Neuronal stem cell (in vitro differentiated cells): ENCODE data around the gene CXCR4.

Source experiments
- DNase-seq: peaks from one replicate; pipeline ENCODE4 v3.0.0-alpha.2; 2013; ENCODE audit warnings: low spot score
- H2AFZ ChIP-seq: one replicate; pipeline ENCODE4 v1.6.1; 2013; ENCODE audit warnings: mild to moderate bottlenecking, low read length, inconsistent platforms
- H2AK5ac ChIP-seq: 2 replicates; pipeline ENCODE4 v1.6.1; 2013; ENCODE audit warnings: low read depth, mild to moderate bottlenecking, inconsistent platforms, low read length, moderate library complexity, mixed read lengths
- H2BK120ac ChIP-seq: 2 replicates; pipeline ENCODE4 v1.6.1; 2013; ENCODE audit warnings: low read depth, mild to moderate bottlenecking, inconsistent platforms, low read length, moderate library complexity, mixed read lengths
- H2BK12ac ChIP-seq: one replicate; pipeline ENCODE4 v1.6.1; 2013; ENCODE audit warnings: low read length, inconsistent platforms
- H2BK15ac ChIP-seq: 2 replicates; pipeline ENCODE4 v1.6.1; 2013; ENCODE audit warnings: mild to moderate bottlenecking, low read length, inconsistent platforms, mixed read lengths
- H2BK5ac ChIP-seq: one replicate; pipeline ENCODE4 v1.6.1; 2013; ENCODE audit warnings: inconsistent platforms, mild to moderate bottlenecking, low read length, moderate library complexity
- H3K14ac ChIP-seq: one replicate; pipeline ENCODE4 v1.6.1; 2013; ENCODE audit warnings: low read length, inconsistent platforms
- H3K18ac ChIP-seq: 2 replicates; pipeline ENCODE4 v1.6.1; 2013; ENCODE audit warnings: low read length, inconsistent platforms
- H3K23ac ChIP-seq: 2 replicates; pipeline ENCODE4 v1.6.1; 2013; ENCODE audit warnings: low read depth, mild to moderate bottlenecking, mixed read lengths, low read length, inconsistent platforms; ENCODE audit not compliant: poor library complexity
- H3K27ac ChIP-seq: replicated peaks from 3 replicates; pipeline ENCODE4 v1.5.1; 2013; ENCODE audit warnings: low read length, inconsistent platforms
- H3K27me3 ChIP-seq, 3 experiments: 2 replicates each; pipeline ENCODE4 v1.6.1; 2013; ENCODE audit warnings: low read length in 3 of 3, mild to moderate bottlenecking in 2 of 3, inconsistent platforms in 1 of 3, low read depth in 1 of 3, mixed read lengths in 1 of 3, moderate library complexity in 1 of 3; ENCODE audit not compliant: control insufficient read depth in 3 of 3, insufficient read depth in 3 of 3
- H3K36me3 ChIP-seq, 2 donors: replicated peaks in 1 of 2; 2 replicates each; pipeline ENCODE4 v1.6.1; 2013; ENCODE audit warnings: low read length in 2 of 2; ENCODE audit not compliant: control insufficient read depth in 2 of 2, insufficient read depth in 2 of 2
- H3K4ac ChIP-seq: 2 replicates; pipeline ENCODE4 v1.6.1; 2013; ENCODE audit warnings: inconsistent platforms, mild to moderate bottlenecking, low read length, moderate library complexity
- H3K4me1 ChIP-seq, 2 donors: 1 replicate in 1 of 2; 2 replicates in 1 of 2; pipeline ENCODE4 v1.6.1; 2013; ENCODE audit warnings: low read length in 2 of 2, low read depth in 1 of 2; ENCODE audit not compliant: control insufficient read depth in 2 of 2, insufficient read depth in 1 of 2
- H3K4me2 ChIP-seq: one replicate; pipeline ENCODE4 v1.6.1; 2013; ENCODE audit warnings: mild to moderate bottlenecking, low read length, inconsistent platforms; ENCODE audit not compliant: insufficient read depth, poor library complexity, severe bottlenecking
- H3K4me3 ChIP-seq, 2 donors: 2 replicates each; pipeline ENCODE4 v1.5.1; 2013; ENCODE audit warnings: low read length in 2 of 2, mild to moderate bottlenecking in 2 of 2, inconsistent platforms in 1 of 2, moderate library complexity in 1 of 2
- H3K79me1 ChIP-seq: one replicate; pipeline ENCODE4 v1.6.1; 2013; ENCODE audit warnings: low read depth, mild to moderate bottlenecking, inconsistent platforms, low read length, moderate library complexity
- H3K9ac ChIP-seq: one replicate; pipeline ENCODE4 v1.6.1; 2013; ENCODE audit warnings: mild to moderate bottlenecking, low read depth, low read length, inconsistent platforms; ENCODE audit not compliant: poor library complexity
- H3K9me3 ChIP-seq, 2 donors: replicated peaks in 1 of 2; 2 replicates each; pipeline versions ENCODE3 to v1.6.1; 2013; ENCODE audit warnings: low read length in 2 of 2, mild to moderate bottlenecking in 2 of 2, inconsistent platforms in 1 of 2, low read depth in 1 of 2, mixed read lengths in 1 of 2, moderate library complexity in 1 of 2; ENCODE audit not compliant: control insufficient read depth in 2 of 2, insufficient read depth in 1 of 2
- H4K8ac ChIP-seq: one replicate; pipeline ENCODE4 v1.6.1; 2013; ENCODE audit warnings: low read depth, mild to moderate bottlenecking, inconsistent platforms, low read length, moderate library complexity
- H4K91ac ChIP-seq: one replicate; pipeline ENCODE4 v1.6.1; 2013; ENCODE audit warnings: low read length, low read depth, mild to moderate bottlenecking, inconsistent platforms; ENCODE audit not compliant: poor library complexity
- WGBS, 2 donors: extraction: QIAGEN DNeasy Blood & Tissue Kit; methylation state at CpG; one replicate each; pipeline ENCODE4 v1.1.7; 2013; ENCODE audit warnings: missing lambda C conversion rate in 2 of 2, mixed read lengths in 1 of 2; ENCODE audit not compliant: insufficient read length in 2 of 2, insufficient replicate concordance in 1 of 2; ENCODE audit errors: extremely low coverage in 2 of 2; 5-methylcytosine and 5-hydroxymethylcytosine counted together

The CXCR4 gene

GRCh38 chr2:136068581-136069227 lies 49.2 kb downstream of the CXCR4 start:
- Histone ChIP-seq H3K36me3 (no peaks in the 10 kb centered on the region), H4K91ac (no peak overlapping the region), H4K8ac (no peak overlapping the region), H3K27me3 (no peaks in the 10 kb centered on the region), H2AFZ (peak overlapping the region; percentile 43), H2BK5ac (no peak overlapping the region), H3K4me2 (no peak overlapping the region), H3K18ac (no peak overlapping the region), H3K27ac (no peak overlapping the region), H2BK120ac (no peak overlapping the region), H3K14ac (no peak overlapping the region), H3K4me1 (no peaks in the 10 kb centered on the region), H3K4me3 (no peak overlapping the region), H2BK15ac (no peak overlapping the region), H3K4ac (no peak overlapping the region), H2AK5ac (no peak overlapping the region), H3K23ac (no peak overlapping the region), H3K79me1 (no peaks in the 10 kb centered on the region), H3K9me3 (peaks cover 4 to 6% of the 10 kb centered on the region in 2 donors), H3K9ac (no peak overlapping the region), H2BK12ac (no peak overlapping the region)
- no CpG with 5 or more reads among the region's 4 CpGs for whole genome bisulfite sequencing, 2 donors
- no peak for DNase-seq

GRCh38 chr2:136067897-136068580 lies 49.9 kb downstream of the CXCR4 start:
- H2AK5ac ChIP-seq, result no peak overlapping the region
- no peaks in the 10 kb centered on the region for H3K27me3 ChIP-seq
- H2BK120ac ChIP-seq, result no peak overlapping the region
- H3K4me2 ChIP-seq, result no peak overlapping the region
- no peaks in the 10 kb centered on the region for H3K36me3 ChIP-seq
- no peak overlapping the region for H4K91ac ChIP-seq
- H3K9me3 ChIP-seq, result peaks cover under 1 to 3% of the 10 kb centered on the region in 2 donors
- H3K4me1 ChIP-seq, result no peaks in the 10 kb centered on the region
- no peak overlapping the region for H2BK15ac ChIP-seq
- no peak overlapping the region for H3K4ac ChIP-seq
- H2BK12ac ChIP-seq, result no peak overlapping the region
- no peak overlapping the region for H3K23ac ChIP-seq
- H3K4me3 ChIP-seq, result no peak overlapping the region
- H2BK5ac ChIP-seq, result no peak overlapping the region
- no peaks in the 10 kb centered on the region for H3K79me1 ChIP-seq
- H3K27ac ChIP-seq, result no peak overlapping the region
- H3K14ac ChIP-seq, result no peak overlapping the region
- no peak overlapping the region for H2AFZ ChIP-seq
- H3K18ac ChIP-seq, result no peak overlapping the region
- no peak for DNase-seq
- no peak overlapping the region for H3K9ac ChIP-seq
- no CpG with 5 or more reads among the region's 11 CpGs for WGBS, 2 donors
- H4K8ac ChIP-seq, result no peak overlapping the region

GRCh38 chr2:136067459-136067858 lies 50.5 kb downstream of the CXCR4 start:
- H3K9ac ChIP-seq, result no peak overlapping the region
- H2AFZ ChIP-seq, result no peak overlapping the region
- no peak overlapping the region for H3K14ac ChIP-seq
- no peak overlapping the region for H4K91ac ChIP-seq
- H2BK120ac ChIP-seq, result no peak overlapping the region
- H2AK5ac ChIP-seq, result no peak overlapping the region
- no peaks in the 10 kb centered on the region for H3K79me1 ChIP-seq
- no peaks in the 10 kb centered on the region for H3K4me1 ChIP-seq
- no peak for DNase-seq
- no peak overlapping the region for H2BK12ac ChIP-seq
- no peaks in the 10 kb centered on the region for H3K9me3 ChIP-seq
- no peak overlapping the region for H3K18ac ChIP-seq
- no CpG with 5 or more reads among the region's 10 CpGs for WGBS, 2 donors
- no peak overlapping the region for H3K4me2 ChIP-seq
- no peak overlapping the region for H2BK15ac ChIP-seq
- H3K23ac ChIP-seq, result no peak overlapping the region
- H3K27me3 ChIP-seq, result no peaks in the 10 kb centered on the region
- no peak overlapping the region for H2BK5ac ChIP-seq
- H3K27ac ChIP-seq, result no peak overlapping the region
- no peak overlapping the region for H3K4ac ChIP-seq
- no peaks in the 10 kb centered on the region for H3K36me3 ChIP-seq
- no peak overlapping the region for H3K4me3 ChIP-seq
- no peak overlapping the region for H4K8ac ChIP-seq

GRCh38 chr2:136065907-136066306 lies 52.0 kb downstream of the CXCR4 start:
- Histone ChIP-seq H3K27ac (no peak overlapping the region), H3K4ac (no peak overlapping the region)

More at GRCh38 chr2:136065907-136066306, 52.0 kb downstream of the CXCR4 start:
- no peak overlapping the region for H4K8ac ChIP-seq
- H2BK12ac ChIP-seq, result no peak overlapping the region
- H3K23ac ChIP-seq, result no peak overlapping the region
- no peak overlapping the region for H3K4me3 ChIP-seq
- H2AFZ ChIP-seq, result no peak overlapping the region
- no peak overlapping the region for H3K14ac ChIP-seq
- H3K4me2 ChIP-seq, result no peak overlapping the region
- no peak overlapping the region for H3K9ac ChIP-seq
- no peak overlapping the region for H2BK5ac ChIP-seq
- H2AK5ac ChIP-seq, result no peak overlapping the region
- H3K18ac ChIP-seq, result no peak overlapping the region
- H3K79me1 ChIP-seq, result no peaks in the 10 kb centered on the region
- H2BK15ac ChIP-seq, result no peak overlapping the region
- peaks cover 0 to 6% of the 10 kb centered on the region in 2 donors for H3K9me3 ChIP-seq
- no peaks in the 10 kb centered on the region for H3K4me1 ChIP-seq
- DNase-seq, result no peak
- no CpG with 5 or more reads among the region's 3 CpGs for WGBS, 2 donors
- no peaks in the 10 kb centered on the region for H3K36me3 ChIP-seq
- no peaks in the 10 kb centered on the region for H3K27me3 ChIP-seq
- no peak overlapping the region for H4K91ac ChIP-seq
- no peak overlapping the region for H2BK120ac ChIP-seq
